HL-60 (cell line): ENCODE measurements around the gene TPCN2.

Experiments used
- CTCF ChIP-seq: IDR thresholded peaks from one replicate; pipeline ENCODE4 v1.5.1; 2011; ENCODE audit warnings: low read length, control low read depth, inconsistent platforms; ENCODE audit not compliant: insufficient read depth
- GABPA ChIP-seq: IDR thresholded peaks from 2 replicates; pipeline ENCODE4 v1.6.1; 2012; ENCODE audit warnings: low read depth
- POLR2AphosphoS5 ChIP-seq: IDR thresholded peaks from 2 replicates; pipeline ENCODE4 v1.6.1; 2012; ENCODE audit warnings: low read depth
- SPI1 ChIP-seq: IDR thresholded peaks from 2 replicates; pipeline ENCODE4 v1.6.1; 2012; ENCODE audit warnings: low read depth, mild to moderate bottlenecking, borderline replicate concordance

GRCh38 chr11:69170704-69171103 is 122.0 kb downstream of the TPCN2 start:
- TF ChIP-seq CTCF = no peak
- TF ChIP-seq SPI1 = no peak
- TF ChIP-seq POLR2AphosphoS5 = no peak
- TF ChIP-seq GABPA = no peak
